Jurkat, Clone E6-1 (cell line): ENCODE data around the gene SPATA1.
"Not testable (repeated sequence)": the region's sequence is repeated elsewhere in the genome, so short reads cannot be mapped to it uniquely, and the experiment has no call there.

ENCODE experiments used
- DNase-seq: peaks from one replicate; pipeline ENCODE4 v3.0.0-alpha.2; 2011; ENCODE audit warnings: low read depth, low spot score
- H3K4me3 ChIP-seq: 2 replicates; pipeline ENCODE4 v1.5.1; 2011; ENCODE audit warnings: mild to moderate bottlenecking, low read length, control low read depth, moderate library complexity

The SPATA1 gene

DNA sequence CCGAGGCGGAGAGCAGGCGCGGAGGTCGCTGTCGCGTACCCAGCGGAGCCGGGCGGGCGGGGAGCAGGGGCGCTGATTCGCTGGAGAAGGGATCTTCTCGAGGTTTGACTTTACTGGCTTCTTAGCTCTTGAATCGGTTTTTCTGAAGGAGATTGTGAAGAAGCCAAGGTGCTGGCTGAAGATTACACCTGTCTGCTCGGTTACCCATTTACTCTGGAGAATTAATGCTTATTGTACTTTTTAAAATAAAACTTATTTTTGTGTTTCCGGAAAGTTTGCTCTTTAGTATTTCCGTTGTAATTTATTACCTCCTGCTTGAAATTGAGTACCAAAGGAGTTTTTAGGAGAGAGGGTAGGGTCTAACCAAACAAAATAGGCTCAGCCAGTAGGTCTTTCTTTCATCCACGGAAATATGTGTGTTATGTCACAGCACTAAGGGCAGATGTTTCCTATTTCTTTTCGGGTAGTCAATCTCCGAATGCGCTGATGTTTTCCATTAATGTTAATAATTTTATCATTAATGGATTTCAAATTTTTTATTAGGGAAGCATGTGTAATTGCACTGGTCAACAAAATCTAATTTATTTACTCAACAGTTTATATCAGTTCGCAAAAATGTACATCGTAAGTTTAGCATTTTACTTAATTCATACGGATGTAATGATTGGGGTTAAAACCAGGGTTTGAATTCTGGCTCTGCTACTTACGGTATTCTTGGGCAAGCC is 705 bp downstream of the SPATA1 start:
- peak overlapping the region; percentile 95 for H3K4me3 ChIP-seq
- DNase-seq = peak; percentile 27

DNA sequence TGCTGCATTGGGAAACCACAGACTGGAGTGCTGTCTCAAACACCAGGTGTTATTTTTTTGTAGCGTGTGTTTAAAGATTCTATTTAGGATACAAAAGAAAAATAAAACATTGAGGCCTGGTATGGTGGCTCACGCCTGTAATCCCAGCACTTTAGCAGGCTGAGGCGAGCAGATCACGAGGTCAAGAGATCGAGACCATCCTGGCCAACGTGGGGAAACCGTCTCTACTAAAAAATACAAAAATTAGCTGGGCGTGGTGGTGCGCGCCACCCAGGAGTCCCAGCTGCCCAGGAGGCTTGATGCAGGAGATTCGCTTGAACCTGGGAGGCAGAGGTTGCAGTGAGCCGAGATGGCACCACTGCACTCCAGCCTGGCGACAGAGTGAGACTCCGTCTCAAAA is 1.7 kb downstream of the SPATA1 start:
- not testable (repeated sequence) for DNase-seq, H3K4me3 ChIP-seq

DNA sequence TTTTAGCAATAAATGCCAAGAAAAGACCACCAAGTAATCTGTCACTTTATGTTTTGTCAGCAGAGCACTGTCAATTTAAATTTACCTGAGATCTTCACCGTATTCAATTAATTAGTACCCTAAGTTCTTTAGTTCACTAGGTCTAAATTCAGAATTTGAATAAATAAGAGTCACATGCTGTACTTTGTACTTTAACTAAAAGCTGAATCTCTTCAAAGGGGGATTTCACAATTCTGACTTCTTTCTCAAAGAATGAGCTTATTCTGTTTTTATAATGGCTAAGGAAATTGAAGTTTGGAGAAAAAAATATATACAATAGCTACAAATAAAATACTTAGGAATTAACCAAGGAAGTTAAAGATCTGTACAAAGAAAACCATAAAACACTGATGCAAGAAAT is 2.3 kb downstream of the SPATA1 start:
- no peak for DNase-seq
- no peak overlapping the region for H3K4me3 ChIP-seq

DNA sequence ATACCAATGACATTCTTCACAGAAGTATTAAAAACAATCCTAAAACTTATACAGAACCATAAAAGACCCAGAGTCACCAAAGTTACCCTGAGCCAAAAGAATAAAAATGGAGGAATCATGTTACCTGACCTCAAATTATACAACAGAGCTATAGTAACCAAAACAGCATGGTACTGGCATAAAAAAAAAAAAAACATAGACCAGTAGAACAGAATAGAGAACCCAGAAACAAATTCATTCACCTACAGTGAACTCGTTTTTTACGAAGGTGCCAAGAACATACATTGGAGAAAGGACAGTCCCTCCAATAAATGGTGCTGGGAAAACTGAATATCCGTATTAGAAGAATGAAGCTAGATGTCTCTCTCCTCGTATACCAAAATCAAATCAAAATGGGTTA is 2.8 kb downstream of the SPATA1 start:
- no peak overlapping the region for H3K4me3 ChIP-seq
- DNase-seq = no peak

DNA sequence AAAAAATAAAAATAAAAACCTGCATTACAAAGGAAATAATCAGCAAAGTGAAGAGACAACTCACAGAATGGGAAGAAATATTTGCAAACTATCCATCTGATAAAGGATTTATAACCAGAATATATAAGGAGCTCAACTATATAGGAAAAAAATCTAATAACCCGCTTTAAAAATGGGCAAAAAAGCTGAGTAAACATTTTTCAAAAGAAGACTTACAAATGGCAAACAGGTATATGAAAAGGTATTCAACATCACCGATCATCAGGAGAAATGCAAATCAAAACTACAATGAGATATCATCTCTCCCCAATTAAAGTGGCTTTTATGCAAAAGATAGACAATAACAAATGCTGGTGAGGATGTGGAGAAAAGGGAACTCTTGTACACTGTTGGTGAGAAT is 4.0 kb downstream of the SPATA1 start:
- no peak overlapping the region for H3K4me3 ChIP-seq

DNA sequence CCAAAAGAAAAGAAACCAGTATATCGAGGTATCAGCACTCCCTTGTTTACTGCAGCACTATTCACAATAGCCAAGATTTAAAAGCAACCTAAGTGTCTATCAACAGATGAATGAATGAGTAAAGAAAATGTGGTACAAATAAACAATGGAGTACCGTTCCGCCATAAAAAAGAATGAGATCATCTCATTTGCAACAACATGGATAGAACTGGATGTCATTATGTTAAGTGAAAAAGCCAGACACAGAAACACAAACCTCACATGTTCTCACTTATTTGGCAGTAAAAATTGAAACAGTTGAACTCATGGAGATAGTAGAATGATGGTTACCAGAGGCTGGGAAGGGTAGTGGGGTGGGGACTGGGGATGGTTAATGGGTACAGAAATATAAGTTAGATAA is 4.5 kb downstream of the SPATA1 start:
- DNase-seq = no peak

More for the DNA sequence above, 4.0 kb downstream of the SPATA1 start:
- no peak for DNase-seq

DNA sequence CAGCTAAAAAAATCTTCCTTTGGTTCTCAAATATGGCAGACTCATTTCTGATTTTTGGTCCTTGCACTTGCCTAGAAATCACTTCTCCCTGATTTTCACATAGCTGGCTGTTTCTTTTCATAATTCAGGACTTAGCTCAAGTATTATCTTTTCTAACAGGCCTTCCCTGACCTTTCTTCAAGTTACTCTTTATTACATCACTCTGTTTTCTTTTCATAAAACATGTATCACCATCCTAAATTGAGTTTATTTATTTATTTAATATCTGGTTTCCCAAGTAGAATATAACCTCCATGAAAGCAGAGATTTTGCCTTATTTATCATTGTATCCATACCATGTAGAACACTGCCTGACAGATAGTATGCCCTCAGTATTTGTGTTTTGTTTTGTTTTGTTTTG is 18.4 kb downstream of the SPATA1 start:
- no peak for DNase-seq

More for the DNA sequence above, 4.5 kb downstream of the SPATA1 start:
- no peak overlapping the region for H3K4me3 ChIP-seq

DNA sequence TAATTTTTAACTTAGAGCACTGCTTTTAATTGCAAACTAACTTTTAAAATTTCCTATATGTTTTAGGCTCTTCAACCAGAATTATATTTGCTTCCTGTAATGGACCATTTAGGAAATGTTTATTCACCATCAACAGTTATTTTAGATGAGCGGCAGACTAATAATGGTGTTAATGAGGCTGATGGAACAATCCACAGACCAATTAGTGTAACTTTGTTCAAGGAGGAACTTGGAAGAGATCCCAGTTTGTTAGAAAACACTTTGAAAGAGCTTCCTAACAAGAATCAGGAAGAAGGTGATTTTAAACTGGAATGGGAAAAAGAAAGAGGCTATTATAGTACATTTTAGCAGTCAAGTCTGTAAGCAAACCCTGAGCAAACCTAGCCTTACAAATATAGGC is 19.6 kb downstream of the SPATA1 start:
- H3K4me3 ChIP-seq = no peak overlapping the region
- no peak for DNase-seq

More for the DNA sequence above, 18.4 kb downstream of the SPATA1 start:
- H3K4me3 ChIP-seq = no peak overlapping the region

DNA sequence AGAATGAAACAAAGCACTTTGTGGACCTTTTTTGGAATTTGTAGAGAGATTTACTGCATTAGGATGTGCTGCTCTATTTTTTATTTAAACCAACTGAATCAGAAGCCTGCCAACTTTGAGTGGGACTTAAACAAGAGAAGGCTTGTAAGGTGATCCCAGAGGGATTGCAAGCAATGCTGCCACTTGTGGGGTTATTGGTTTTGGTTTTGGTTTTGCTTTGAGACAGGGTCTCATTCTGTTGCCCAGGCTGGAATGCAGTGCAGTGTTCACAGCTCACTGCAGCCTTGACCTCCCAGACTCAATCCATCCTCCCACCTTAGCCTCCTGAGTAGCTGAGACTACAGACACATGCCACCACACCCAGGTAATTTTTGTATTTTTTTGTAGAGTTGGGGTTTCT is 32.4 kb downstream of the SPATA1 start:
- DNase-seq = no peak
- no peak overlapping the region for H3K4me3 ChIP-seq

DNA sequence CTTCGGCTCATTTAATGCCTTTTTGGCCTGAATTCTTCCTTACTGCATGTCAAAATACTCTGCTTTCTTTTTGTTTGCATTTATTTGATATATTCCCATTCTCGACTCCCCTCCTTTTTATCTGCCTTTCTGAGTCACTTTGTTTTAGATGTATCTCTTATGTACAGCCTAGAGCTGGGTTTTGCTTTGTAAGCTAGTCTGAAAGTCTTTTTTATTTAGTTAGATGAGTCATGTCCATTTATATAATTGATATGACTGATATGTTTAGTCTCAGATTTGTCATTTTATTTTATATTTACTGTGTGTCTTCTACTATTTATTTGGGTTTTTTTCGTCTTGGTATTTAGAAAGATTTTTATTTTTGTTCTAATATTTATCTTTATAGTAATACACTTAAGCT is 33.8 kb downstream of the SPATA1 start:
- DNase-seq = no peak
- H3K4me3 ChIP-seq = no peak overlapping the region

DNA sequence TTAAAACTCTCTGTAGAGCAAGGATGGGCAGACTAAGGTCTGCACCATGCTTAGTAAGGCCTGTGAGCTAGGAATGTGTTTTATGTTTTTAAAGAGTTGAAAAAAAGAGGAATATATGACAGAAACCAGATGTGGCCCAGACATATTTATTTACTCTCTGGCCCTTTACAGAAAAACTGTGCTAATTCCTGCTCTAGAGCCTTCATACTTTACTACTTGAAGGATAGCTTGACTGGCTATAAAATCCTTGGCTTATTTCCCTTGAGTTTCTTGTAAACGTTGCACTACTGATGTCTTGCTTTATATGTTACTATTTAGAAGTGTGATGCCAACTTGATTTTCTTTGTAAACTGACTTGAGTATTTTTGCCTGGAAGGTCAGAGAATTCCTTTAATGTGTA is 34.6 kb downstream of the SPATA1 start:
- DNase-seq = no peak

DNA sequence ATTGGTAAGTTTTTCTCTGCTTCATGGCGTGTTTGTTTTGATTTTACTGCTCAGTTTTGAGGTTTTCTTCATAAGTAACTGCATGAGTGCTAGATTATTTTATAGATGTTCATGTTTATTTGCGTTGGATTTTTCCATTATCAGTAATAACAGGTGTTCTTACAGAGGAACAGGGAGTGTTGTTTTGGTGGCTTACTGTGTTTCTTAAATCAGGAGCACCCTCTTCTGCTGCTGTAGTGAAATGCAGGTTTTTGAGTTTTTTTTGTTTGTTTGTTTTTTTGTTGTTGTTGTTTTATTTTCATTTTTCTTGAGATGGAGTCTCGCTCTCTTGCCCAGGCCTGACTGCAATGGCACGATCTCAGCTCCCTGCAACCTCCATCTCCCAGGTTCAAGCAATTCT is 35.5 kb downstream of the SPATA1 start:
- H3K4me3 ChIP-seq = no peak overlapping the region
- DNase-seq = no peak

More for the DNA sequence above, 34.6 kb downstream of the SPATA1 start:
- H3K4me3 ChIP-seq = no peak overlapping the region

DNA sequence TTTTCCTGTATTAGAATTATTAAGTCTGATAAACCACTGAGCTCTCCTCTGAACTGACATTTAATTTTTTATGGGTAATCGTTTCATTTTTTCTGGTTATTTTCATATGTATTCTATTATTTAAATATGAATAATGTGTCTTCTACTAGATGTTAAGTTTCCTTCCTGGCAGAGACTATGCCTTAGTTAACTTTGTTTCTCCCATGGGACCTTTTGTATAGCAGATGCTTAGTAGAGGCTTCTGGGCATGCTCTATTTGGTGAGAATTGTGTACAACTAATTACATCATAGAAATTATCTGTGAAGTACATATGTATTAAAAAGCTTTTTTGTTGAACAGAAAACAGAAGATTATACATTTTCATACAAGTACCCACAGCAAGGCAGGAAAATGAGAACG is 44.6 kb downstream of the SPATA1 start:
- H3K4me3 ChIP-seq = no peak overlapping the region
- no peak for DNase-seq

DNA sequence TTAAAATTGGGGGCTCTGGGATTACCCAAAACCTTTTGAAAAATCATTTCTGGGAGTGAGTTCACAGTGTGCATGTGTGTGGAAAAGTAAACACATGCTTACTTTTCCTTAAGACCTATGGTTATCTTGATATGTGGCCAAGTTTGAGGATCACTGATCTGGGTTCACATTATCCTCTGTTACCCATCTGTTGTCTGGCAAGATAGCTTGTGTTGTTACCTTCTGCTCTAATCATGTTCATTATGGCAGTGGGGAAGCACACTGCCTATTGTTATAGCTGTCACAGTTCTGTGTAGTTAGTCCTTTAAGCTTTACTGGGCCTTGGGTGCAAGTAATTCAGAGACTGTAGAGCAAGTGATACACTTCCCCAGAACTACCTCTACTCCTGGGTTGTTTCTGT is 63.0 kb downstream of the SPATA1 start:
- no peak for DNase-seq
- no peak overlapping the region for H3K4me3 ChIP-seq

DNA sequence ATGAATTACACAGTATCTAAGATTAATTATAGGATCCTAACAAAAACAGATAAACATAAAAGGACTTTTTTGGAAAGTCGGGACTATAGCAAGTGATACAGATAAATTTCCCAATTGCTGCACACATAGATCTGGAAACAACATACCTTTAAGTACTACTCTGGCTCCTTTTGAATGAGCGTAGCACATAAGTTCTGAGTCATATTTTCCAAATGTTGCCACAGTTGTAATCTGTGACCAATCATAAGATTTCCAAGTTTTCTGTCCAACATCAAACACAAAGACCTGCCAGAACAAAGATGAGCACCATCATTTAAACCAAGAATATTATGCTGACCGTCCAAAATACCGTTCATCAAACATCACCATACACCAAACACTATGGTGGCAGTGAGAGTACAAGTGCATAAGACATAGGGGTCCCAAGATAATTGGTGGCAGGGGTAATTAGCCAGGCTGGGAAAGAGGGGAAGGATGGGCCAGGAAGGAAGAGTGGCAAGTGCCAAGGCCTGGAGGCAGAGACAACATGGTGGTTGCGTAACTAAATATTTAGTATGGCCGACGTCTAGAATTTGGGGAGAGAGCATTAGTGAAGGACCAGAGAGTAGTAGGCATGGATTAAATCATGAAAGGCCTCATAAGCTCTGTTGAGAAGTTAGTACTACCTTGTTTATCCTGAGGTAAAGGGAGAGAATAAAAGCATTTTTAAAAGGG is 64.4 kb downstream of the SPATA1 start:
- no peak overlapping the region for H3K4me3 ChIP-seq
- no peak for DNase-seq

DNA sequence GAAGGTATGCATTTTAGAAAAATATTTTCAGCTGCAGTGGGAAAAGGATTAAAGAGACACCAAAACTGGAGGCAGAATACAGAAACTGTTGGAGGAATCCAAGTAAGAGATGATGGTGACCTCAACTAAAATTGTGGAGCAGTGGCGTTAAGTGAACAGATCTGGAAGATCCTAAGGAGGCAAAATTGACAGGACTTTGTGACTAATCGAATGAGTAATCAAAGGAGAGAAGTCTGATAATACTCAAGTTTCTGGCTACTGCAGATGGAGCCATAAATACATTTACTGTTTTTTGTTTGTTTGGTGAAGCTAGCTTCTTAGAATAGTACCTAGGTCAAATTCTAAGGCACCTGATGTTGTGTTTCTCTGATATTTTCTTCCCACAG is 65.0 kb downstream of the SPATA1 start:
- no peak overlapping the region for H3K4me3 ChIP-seq
- no peak for DNase-seq

DNA sequence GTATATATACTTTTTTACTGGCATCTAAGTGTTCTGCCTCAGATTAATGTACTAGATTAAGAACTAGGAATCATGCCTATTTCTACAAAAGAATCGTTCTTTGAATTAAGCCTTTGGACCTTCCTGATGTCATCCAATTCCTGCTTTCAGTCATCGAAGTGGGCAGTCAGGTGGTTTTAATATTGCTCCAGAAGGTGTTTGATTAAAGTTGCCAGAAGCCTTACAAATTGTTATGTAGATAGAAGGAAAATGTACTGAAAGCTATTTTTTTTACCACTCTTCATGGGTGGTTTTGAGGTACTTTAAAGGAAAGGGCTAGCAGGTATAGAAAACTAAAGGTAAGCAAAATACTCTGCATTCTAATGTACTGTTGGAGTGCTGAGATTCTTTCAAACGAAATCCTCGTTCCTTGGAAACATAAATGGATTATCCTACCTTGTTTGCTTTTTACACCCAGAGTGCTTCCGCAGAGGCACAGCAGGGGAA is 67.3 kb downstream of the SPATA1 start:
- no peak for DNase-seq
- peak overlapping the region; percentile 80 for H3K4me3 ChIP-seq

DNA sequence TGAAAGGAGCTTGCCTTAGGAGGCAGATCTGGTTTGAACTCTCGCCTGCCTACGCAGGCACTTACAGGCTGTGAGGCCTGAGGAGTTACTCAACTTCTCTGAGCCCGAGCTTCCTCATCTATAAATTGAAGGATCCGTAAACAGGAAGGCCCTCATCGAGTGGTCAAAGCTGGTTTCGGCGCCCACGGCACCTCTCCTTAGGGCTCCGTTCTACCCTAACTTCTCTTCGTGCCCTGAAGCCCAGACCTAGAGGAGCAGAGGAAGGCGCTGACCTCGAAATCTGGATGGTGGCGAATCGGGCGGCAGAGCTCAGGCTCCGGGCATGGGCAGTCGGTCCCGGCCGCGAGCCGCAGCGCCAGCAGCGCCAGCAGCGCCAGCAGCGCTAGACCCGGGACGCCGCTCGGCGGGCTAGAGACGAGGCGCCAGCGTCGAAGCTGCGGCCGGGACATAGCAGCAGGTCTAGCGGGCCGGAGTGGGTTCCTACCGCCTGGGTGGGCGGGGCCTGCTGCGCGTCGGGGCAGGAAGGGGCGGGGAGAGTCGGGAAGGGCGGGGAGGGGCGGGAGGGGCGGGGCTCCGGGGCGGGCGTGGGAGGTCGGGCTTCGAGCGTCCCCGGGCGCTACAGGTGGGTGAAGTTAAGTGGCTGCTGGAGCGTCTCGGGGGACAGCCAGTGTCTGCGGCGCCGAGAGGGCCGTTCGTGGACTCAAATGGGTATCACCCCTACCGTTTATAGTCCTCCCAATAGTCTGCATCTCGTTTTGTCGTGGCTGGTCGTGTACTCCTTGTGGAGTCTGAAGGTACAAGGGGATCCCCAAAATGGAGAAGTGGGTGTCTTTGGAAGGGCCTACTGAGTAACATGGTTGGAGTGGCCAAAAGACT is 68.0 kb downstream of the SPATA1 start, which contains the start of gene CTBS:
TSS of gene CTBS (minus strand) at position 474 of the 876 bp plus-strand sequence. CDS start at position 449, 25 bp downstream.
- peak within 1 kb of the TSS; percentile 80 for H3K4me3 ChIP-seq
- DNase-seq = peak; percentile 64

DNA sequence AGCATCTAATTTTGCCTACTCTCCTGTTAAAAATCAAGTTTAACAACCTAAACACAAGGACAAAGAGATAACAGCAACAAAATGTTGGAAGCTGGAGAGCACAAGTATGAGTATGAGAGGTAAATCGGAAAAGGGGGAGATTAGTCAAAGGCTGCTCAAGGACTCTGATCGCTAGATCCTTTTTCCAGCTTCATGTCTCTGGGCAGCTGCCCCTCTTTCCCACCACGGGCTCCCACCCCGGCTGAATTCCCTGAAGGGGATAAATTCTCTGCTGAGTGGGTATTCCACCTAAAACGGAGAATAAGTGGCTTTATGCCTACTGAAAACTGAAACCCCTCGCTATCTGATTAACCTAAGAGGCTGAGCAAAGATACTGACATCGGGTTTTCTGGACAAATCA is 68.8 kb downstream of the SPATA1 start:
- peak overlapping the region; percentile 80 for H3K4me3 ChIP-seq
- DNase-seq = no peak

DNA sequence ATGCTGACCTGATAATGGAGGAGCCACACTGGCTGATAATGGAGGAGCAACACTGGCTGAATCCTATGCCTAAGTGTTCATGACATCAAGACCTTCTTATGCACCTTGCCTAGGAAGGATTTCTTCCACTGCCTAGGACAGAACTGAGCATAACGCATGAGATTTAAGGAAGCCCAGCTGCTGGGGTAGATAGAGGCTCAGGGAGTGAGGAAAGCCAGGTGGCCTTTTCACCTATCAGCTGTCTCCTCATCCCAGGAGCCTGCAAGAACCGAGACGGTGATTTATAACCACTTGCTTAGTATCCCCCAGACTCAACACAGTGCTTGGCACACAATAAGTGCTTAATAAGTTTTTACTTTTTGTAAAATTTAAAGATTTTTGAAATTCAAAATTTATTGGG is 75.5 kb downstream of the SPATA1 start:
- no peak overlapping the region for H3K4me3 ChIP-seq
- no peak for DNase-seq
